CD14-positive monocyte (primary cell): ENCODE results near the gene FGFRL1. TPM values are rescaled to one million over a fixed set of nuclear protein-coding genes. Genes with fewer than 3 reads are reported as not detected.

Source experiments
- DNase-seq, 3 donors: peaks; one replicate each; pipeline ENCODE4 v3.0.0-alpha.2; 2011 to 2022
- H2AFZ ChIP-seq: 2 replicates; pipeline ENCODE4 v1.6.0; 2012; ENCODE audit warnings: mild to moderate bottlenecking, low read depth, low read length, inconsistent platforms; ENCODE audit not compliant: insufficient read depth, poor library complexity, severe bottlenecking
- H3K27ac ChIP-seq, 2 donors: 1 replicate in 1 of 2; 2 replicates in 1 of 2; pipeline ENCODE4 v1.5.1; 2012 to 2013; ENCODE audit warnings: low read length in 2 of 2, control low read depth in 1 of 2, inconsistent platforms in 1 of 2, low read depth in 1 of 2, mild to moderate bottlenecking in 1 of 2
- H3K27me3 ChIP-seq, 2 donors: one replicate each; pipeline versions ENCODE4 v1.6.0 to v1.6.1; 2011 to 2013; ENCODE audit warnings: low read length in 2 of 2; ENCODE audit not compliant: control insufficient read depth in 2 of 2, insufficient read depth in 2 of 2
- H3K36me3 ChIP-seq, 2 donors: replicated peaks in 1 of 2; 1 replicate in 1 of 2; 2 replicates in 1 of 2; pipeline versions ENCODE4 v1.5.1 to v1.6.1; 2012 to 2013; ENCODE audit warnings: low read length in 2 of 2, control low read depth in 1 of 2, inconsistent platforms in 1 of 2, mild to moderate bottlenecking in 1 of 2; ENCODE audit not compliant: insufficient read depth in 2 of 2, control insufficient read depth in 1 of 2
- H3K4me1 ChIP-seq, 2 donors: 1 replicate in 1 of 2; 2 replicates in 1 of 2; pipeline versions ENCODE4 v1.5.1 to v1.6.1; 2012 to 2013; ENCODE audit warnings: low read length in 2 of 2, control low read depth in 1 of 2, inconsistent platforms in 1 of 2, mild to moderate bottlenecking in 1 of 2, moderate library complexity in 1 of 2; ENCODE audit not compliant: insufficient read depth in 2 of 2, control insufficient read depth in 1 of 2
- H3K4me2 ChIP-seq: replicated peaks from 2 replicates; pipeline ENCODE3; 2012; ENCODE audit warnings: low read length, moderate library complexity, mild to moderate bottlenecking; ENCODE audit not compliant: poor library complexity, severe bottlenecking; ENCODE audit errors: extremely low read depth
- H3K4me3 ChIP-seq, 3 experiments: fragments of 200-600 bp in 1 of 3; sonication (generic) in 1 of 3; replicated peaks in 1 of 3; 1 replicate in 2 of 3; 2 replicates in 1 of 3; pipeline ENCODE4 v1.5.1; 2011 to 2013; ENCODE audit warnings: low read length in 3 of 3, mild to moderate bottlenecking in 3 of 3, control low read depth in 2 of 3, low read depth in 2 of 3, inconsistent platforms in 1 of 3, moderate library complexity in 1 of 3
- H3K79me2 ChIP-seq: 2 replicates; pipeline ENCODE4 v1.6.0; 2012; ENCODE audit warnings: mild to moderate bottlenecking, control low read depth, inconsistent platforms, low read length, moderate library complexity; ENCODE audit not compliant: insufficient read depth
- H3K9ac ChIP-seq: 2 replicates; pipeline ENCODE4 v1.6.0; 2017; ENCODE audit warnings: low read length, mild to moderate bottlenecking; ENCODE audit not compliant: insufficient read depth, poor library complexity, severe bottlenecking
- H3K9me3 ChIP-seq, 2 donors: replicated peaks in 1 of 2; 1 replicate in 1 of 2; 2 replicates in 1 of 2; pipeline versions ENCODE4 v1.5.1 to v1.6.1; 2012 to 2013; ENCODE audit warnings: low read length in 2 of 2, control low read depth in 1 of 2; ENCODE audit not compliant: control insufficient read depth in 1 of 2, insufficient read depth in 1 of 2
- H4K20me1 ChIP-seq: 2 replicates; pipeline ENCODE4 v1.6.0; 2012; ENCODE audit warnings: mild to moderate bottlenecking, low read length, control low read depth, moderate library complexity; ENCODE audit not compliant: insufficient read depth
- H3K27ac Mint-ChIP-seq, 7 donors: one replicate each; pipeline ENCODE4 v1.8.0; 2020; ENCODE audit warnings: mild to moderate bottlenecking in 7 of 7, mixed read lengths in 7 of 7, moderate library complexity in 6 of 7, inconsistent platforms in 2 of 7
- H3K27me3 Mint-ChIP-seq, 3 donors: one replicate each; pipeline ENCODE4 v1.8.0; 2021 to 2022; ENCODE audit warnings: low read depth in 3 of 3, mild to moderate bottlenecking in 3 of 3, mixed read lengths in 3 of 3, moderate library complexity in 3 of 3, inconsistent platforms in 1 of 3
- H3K36me3 Mint-ChIP-seq, 2 donors: one replicate each; pipeline ENCODE4 v1.8.0; 2020; ENCODE audit warnings: mixed read lengths in 2 of 2, inconsistent platforms in 1 of 2, mild to moderate bottlenecking in 1 of 2
- H3K4me1 Mint-ChIP-seq: one replicate; pipeline ENCODE4 v1.8.0; 2020; ENCODE audit warnings: mild to moderate bottlenecking, mixed read lengths
- H3K4me3 Mint-ChIP-seq, 2 donors: one replicate each; pipeline ENCODE4 v1.8.0; 2020; ENCODE audit warnings: mild to moderate bottlenecking in 2 of 2, mixed read lengths in 2 of 2, moderate library complexity in 1 of 2
- H3K9me3 Mint-ChIP-seq, 7 donors: one replicate each; pipeline ENCODE4 v1.8.0; 2020 to 2022; ENCODE audit warnings: mixed read lengths in 7 of 7, mild to moderate bottlenecking in 6 of 7, moderate library complexity in 6 of 7, inconsistent platforms in 2 of 7
- CTCF ChIP-seq: fragments of 200-600 bp; IDR thresholded peaks from one replicate; pipeline ENCODE4 v1.8.0; 2022; ENCODE audit warnings: antibody characterized with exemption, mild to moderate bottlenecking
- WGBS: methylation state at CpG from one replicate; pipeline ENCODE4 v1.1.5; 2013; ENCODE audit warnings: missing lambda C conversion rate; ENCODE audit not compliant: insufficient coverage; 5-methylcytosine and 5-hydroxymethylcytosine counted together
- intact Hi-C, 2 donors: fragments of 100-400 bp; cut with micrococcal nuclease; formaldehyde crosslinking; loops; one replicate each; pipeline versions ENCODE4 v1.15.0 to v1.15.1; 2023
- polyA plus RNA-seq, 3 donors: library from polyadenylated mRNA; depleted of rRNA in 1 of 3; unstranded in 2 of 3; stranded (reverse) in 1 of 3; fragments of 300-500 nt in 2 of 3; fragments of >200 nt in 1 of 3; fragmentation: Illumina TruSeq in 2 of 3; gene quantifications; 1 replicate in 2 of 3; 2 replicates in 1 of 3; pipeline ENCODE4 v1.2.3, GENCODE V29; 2012 to 2021

Gene FGFRL1
- polyA plus RNA-seq, 3 donors: 0.17 to 77.7 (median 0.28) TPM

- Histone ChIP-seq H3K36me3 (peaks cover 8 to 9% of the 10 kb centered on the region in 2 donors), H4K20me1 (peaks cover 11% of the 10 kb centered on the region), H3K4me2 (peak overlapping the region; percentile 35), H3K9me3 (no peaks in the 10 kb centered on the region), H3K27ac (no peak overlapping the region), H3K9ac (no peak overlapping the region), H3K27me3 (no peaks in the 10 kb centered on the region), H3K4me1 (peaks cover 29 to 36% of the 10 kb centered on the region in 2 donors), H2AFZ (peak overlapping the region; percentile 73), H3K79me2 (no peaks in the 10 kb centered on the region), H3K4me3 (peak overlapping the region in 1 of 3 experiments; percentile 34)
- DNase-seq: peak; percentile 58 to 60 (median 59)
- intact Hi-C loops: no loop called here
- WGBS: 36% methylated on average over 18 of the region's 23 CpGs
- Mint-ChIP-seq H3K36me3 (peaks cover 2 to 9% of the 10 kb centered on the region in 2 donors), H3K27ac (peak overlapping the region in 2 of 7 donors; percentile 9 to 63), H3K4me1 (peaks cover 26% of the 10 kb centered on the region), H3K27me3 (peaks cover 1 to 3% (median 2%) of the 10 kb centered on the region in 3 donors), H3K4me3 (peak overlapping the region; percentile 37 to 39), H3K9me3 (peaks cover 0 to 1% (median 0%) of the 10 kb centered on the region in 7 donors)
- TF ChIP-seq CTCF: no peak
Measured at GRCh38 chr4:985123-985830, 26.1 kb upstream of the FGFRL1 start.

GRCh38 chr4:986428-986878, 25.0 kb upstream of the FGFRL1 start:
- Histone ChIP-seq H3K4me3 (peak overlapping the region; percentile 61 to 84 (median 67)), H3K9ac (peak overlapping the region; percentile 73), H3K4me1 (peaks cover 27 to 35% of the 10 kb centered on the region in 2 donors), H3K27ac (peak overlapping the region in 1 of 2 donors; percentile 59), H4K20me1 (peaks cover 11% of the 10 kb centered on the region), H3K4me2 (peak overlapping the region; percentile 97), H3K36me3 (peaks cover 11 to 13% of the 10 kb centered on the region in 2 donors), H3K27me3 (no peaks in the 10 kb centered on the region), H2AFZ (peak overlapping the region; percentile 91), H3K9me3 (no peaks in the 10 kb centered on the region), H3K79me2 (no peaks in the 10 kb centered on the region)
- peak overlapping the region; percentile 84 to 94 for H3K4me3 Mint-ChIP-seq
- H3K4me1 Mint-ChIP-seq: peaks cover 23% of the 10 kb centered on the region
- no peaks in the 10 kb centered on the region for H3K9me3 Mint-ChIP-seq
- H3K36me3 Mint-ChIP-seq: peaks cover 7 to 20% of the 10 kb centered on the region in 2 donors
- 2% methylated on average over 13 of the region's 14 CpGs for WGBS
- DNase-seq: no peak
- no peak for TF ChIP-seq CTCF
- intact Hi-C loops: no loop called here
- H3K27ac Mint-ChIP-seq: peak overlapping the region in 4 of 7 donors; percentile 26 to 85 (median 58)
- peaks cover 1 to 2% (median 1%) of the 10 kb centered on the region in 3 donors for H3K27me3 Mint-ChIP-seq
